Tibial nerve (tissue), 4 donors: Measurements from ENCODE around the gene CSNK1D.

Experiments
- EP300 ChIP-seq, 2 donors: sonication (generic); formaldehyde crosslinking; IDR thresholded peaks; one replicate each; pipeline ENCODE4 v1.6.1; 2017; ENCODE audit warnings: antibody characterized with exemption in 2 of 2, mild to moderate bottlenecking in 1 of 2
- POLR2A ChIP-seq, 2 donors: fragments of 450-650 bp; IDR thresholded peaks; one replicate each; pipeline ENCODE4 v1.6.1; 2017; ENCODE audit warnings: antibody characterized with exemption in 2 of 2, mild to moderate bottlenecking in 2 of 2, moderate library complexity in 2 of 2
- TF ChIP-seq, protein P1 (sequence below), 5 experiments: fragments of 200-600 bp in 3 of 5; fragments of 450-650 bp in 2 of 5; sonication (generic) in 3 of 5; IDR thresholded peaks; one replicate each; pipeline ENCODE4 v1.5.1; 2016 to 2019; ENCODE audit warnings: antibody characterized with exemption in 5 of 5, mild to moderate bottlenecking in 3 of 5, moderate library complexity in 2 of 5

DNA sequence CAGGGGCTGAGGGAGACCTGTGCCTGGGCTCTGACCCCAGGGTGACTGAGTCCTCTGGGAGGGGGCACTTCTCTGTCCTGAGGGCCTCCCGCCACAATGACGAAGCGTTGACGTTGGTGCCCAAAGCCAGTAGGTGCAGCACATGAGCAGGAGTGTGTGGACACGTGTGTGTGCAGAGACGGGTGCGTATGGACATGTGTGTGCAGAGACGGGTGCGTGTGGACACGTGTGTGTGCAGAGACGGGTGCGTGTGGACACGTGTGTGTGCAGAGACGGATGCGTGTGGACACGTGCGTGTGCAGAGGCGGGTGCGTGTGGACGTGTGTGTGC is 44.6 kb upstream of the CSNK1D start:
- TF ChIP-seq, protein P1, sequence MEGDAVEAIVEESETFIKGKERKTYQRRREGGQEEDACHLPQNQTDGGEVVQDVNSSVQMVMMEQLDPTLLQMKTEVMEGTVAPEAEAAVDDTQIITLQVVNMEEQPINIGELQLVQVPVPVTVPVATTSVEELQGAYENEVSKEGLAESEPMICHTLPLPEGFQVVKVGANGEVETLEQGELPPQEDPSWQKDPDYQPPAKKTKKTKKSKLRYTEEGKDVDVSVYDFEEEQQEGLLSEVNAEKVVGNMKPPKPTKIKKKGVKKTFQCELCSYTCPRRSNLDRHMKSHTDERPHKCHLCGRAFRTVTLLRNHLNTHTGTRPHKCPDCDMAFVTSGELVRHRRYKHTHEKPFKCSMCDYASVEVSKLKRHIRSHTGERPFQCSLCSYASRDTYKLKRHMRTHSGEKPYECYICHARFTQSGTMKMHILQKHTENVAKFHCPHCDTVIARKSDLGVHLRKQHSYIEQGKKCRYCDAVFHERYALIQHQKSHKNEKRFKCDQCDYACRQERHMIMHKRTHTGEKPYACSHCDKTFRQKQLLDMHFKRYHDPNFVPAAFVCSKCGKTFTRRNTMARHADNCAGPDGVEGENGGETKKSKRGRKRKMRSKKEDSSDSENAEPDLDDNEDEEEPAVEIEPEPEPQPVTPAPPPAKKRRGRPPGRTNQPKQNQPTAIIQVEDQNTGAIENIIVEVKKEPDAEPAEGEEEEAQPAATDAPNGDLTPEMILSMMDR (IDR thresholded peaks at IDR 0.05), result no peak
- TF ChIP-seq EP300 (IDR thresholded peaks at IDR 0.05) (no peak), POLR2A (IDR thresholded peaks at IDR 0.05) (no peak)
